ENCODE results near the gene NKX2-2.

NKX2-2 gene

DNA sequence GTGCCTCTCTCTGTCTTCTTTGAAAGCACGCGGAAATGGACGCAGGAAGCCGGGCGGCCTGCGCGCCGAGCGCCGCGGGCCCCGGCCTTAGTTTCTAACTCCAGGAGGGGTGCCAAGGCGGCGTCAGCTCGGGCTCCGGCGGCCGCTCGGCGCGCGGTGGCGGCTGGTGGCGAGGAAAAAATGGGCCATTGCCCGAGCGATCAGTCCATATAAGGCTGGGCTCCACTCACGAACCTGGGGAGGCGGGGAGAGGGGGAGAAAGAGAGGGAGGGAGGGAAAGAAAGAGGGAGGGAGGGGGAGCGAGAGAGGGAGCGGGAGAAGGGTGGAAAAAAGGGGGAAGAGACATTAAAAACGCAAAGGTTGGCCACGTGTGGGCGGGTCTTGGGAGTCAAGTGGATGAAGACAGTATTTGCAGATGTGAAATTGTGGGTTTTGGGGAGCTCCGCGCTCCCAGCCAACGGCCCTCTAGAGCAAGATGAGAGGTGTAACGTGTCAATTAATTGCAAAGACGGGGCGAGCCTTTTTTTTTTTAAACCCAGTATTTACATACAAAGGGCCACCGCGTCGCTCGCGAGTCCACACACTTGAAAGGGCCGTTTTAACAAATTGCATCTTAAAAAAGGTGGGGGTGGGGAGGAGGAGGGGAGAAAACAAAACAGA lies at the start of gene NKX2-2:
TSS of gene NKX2-2 (minus strand) at position 184 of the 660 bp plus-strand sequence. CDS start 395 bp downstream, outside the sequence.
- DNase-seq = no peak

GRCh38 chr20:21562656-21563055 lies 48.8 kb upstream of the NKX2-2 start:
- no peak for DNase-seq

- no peak for DNase-seq
Observed at GRCh38 chr20:21559305-21559704, 45.4 kb upstream of the NKX2-2 start.

- no peak for DNase-seq
Observed at GRCh38 chr20:21557241-21558020, 43.6 kb upstream of the NKX2-2 start.

GRCh38 chr20:21556398-21556797 lies 42.5 kb upstream of the NKX2-2 start:
- no peak for DNase-seq

DNA sequence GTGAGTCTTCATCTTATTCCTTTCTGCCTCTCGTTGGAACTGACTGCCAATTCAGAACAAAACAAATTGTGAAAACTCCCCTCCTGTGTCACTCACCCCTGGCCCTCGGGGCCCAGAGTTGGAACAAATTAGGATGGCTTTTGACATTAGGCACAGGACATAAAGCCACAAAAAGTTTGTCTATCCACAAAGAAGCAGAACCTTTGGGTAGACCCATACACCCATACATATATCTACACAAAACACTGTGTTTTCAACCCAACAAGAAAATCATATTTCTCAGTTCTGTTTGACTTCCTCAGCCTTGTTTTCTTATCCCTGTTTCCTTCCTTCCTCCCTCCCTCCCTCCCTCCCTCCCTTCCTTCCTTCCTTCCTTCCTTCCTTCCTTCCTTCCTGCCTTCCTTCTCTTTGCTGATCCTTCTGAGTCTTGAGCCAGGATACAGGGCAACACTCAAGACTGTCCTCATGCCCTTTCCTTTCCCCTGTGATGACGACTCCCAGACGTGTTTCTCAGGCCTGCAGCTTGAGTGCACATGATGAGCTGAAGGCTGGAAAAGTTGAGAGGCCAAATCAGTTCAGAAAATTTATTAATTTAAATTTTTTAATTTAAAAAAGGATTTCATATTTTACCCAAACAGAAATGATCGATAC lies 41.7 kb upstream of the NKX2-2 start:
- no peak for DNase-seq

GRCh38 chr20:21554985-21555384 lies 41.1 kb upstream of the NKX2-2 start:
- no peak for DNase-seq

- DNase-seq = no peak
Observed at GRCh38 chr20:21554376-21554890, 40.6 kb upstream of the NKX2-2 start.

GRCh38 chr20:21550587-21550986 lies 36.7 kb upstream of the NKX2-2 start:
- DNase-seq = no peak

DNA sequence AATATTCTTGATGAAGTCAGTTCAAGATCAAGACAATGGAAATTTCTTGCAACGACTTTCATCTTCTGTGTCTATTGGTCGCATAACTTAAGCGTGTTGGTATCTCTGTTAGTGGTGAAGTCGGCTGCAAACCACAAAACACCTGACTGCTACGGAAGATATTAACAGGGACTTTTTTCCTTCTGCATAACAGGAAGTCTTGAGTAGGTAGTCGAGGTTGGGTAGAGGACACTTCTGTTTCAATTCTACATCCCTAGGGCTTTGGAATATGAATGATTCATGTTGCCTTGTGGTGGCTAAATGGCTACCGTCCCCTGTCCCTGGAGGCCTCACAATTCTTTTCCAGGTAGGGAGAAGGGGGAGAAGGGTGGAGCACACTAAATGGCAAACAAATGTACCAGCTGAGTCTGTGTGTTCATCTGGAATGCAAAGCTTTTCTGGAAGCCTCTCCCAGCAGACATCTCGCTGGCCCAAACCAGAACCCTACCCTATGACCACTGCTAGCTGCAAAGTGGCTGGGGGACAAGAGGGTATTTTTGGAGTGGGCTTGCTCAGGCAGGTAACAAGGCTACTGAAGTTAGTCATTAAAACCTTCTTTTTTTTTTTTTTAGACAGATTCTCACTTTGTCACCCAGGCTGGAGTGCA lies 34.6 kb upstream of the NKX2-2 start:
- DNase-seq = peak; percentile 13

- DNase-seq = no peak
Observed at GRCh38 chr20:21546355-21546754, 32.5 kb upstream of the NKX2-2 start.

- DNase-seq = no peak
Observed at GRCh38 chr20:21539512-21539911, 25.6 kb upstream of the NKX2-2 start.

- no peak for DNase-seq
Observed at GRCh38 chr20:21534886-21535285, 21.0 kb upstream of the NKX2-2 start.

- DNase-seq = no peak
Observed at GRCh38 chr20:21534453-21534852, 20.6 kb upstream of the NKX2-2 start.

GRCh38 chr20:21529863-21530262 lies 16.0 kb upstream of the NKX2-2 start:
- DNase-seq = no peak

- DNase-seq = no peak
Observed at GRCh38 chr20:21528870-21529269, 15.0 kb upstream of the NKX2-2 start.

DNA sequence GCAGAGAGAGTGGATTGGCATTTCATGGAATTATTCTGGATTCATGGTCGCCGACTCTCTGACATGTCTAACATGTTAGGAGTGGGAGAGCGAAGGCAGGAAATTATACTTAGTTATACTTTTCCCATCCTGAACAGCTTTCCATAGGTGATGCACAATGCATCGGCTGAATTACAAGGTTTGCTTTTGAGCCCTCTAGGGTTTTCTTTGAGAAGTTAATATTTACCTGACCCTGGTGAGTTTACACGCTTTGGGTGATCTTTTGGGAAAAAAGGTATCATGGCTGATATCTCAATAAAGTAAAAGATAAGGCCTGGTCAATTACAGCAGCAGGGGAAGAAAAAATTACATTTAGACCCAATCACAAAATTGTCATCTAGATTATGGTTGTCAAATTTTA lies 14.0 kb upstream of the NKX2-2 start:
- DNase-seq = no peak

GRCh38 chr20:21526776-21527175 lies 12.9 kb upstream of the NKX2-2 start:
- no peak for DNase-seq

GRCh38 chr20:21523895-21524294 lies 10.0 kb upstream of the NKX2-2 start:
- DNase-seq = no peak

DNA sequence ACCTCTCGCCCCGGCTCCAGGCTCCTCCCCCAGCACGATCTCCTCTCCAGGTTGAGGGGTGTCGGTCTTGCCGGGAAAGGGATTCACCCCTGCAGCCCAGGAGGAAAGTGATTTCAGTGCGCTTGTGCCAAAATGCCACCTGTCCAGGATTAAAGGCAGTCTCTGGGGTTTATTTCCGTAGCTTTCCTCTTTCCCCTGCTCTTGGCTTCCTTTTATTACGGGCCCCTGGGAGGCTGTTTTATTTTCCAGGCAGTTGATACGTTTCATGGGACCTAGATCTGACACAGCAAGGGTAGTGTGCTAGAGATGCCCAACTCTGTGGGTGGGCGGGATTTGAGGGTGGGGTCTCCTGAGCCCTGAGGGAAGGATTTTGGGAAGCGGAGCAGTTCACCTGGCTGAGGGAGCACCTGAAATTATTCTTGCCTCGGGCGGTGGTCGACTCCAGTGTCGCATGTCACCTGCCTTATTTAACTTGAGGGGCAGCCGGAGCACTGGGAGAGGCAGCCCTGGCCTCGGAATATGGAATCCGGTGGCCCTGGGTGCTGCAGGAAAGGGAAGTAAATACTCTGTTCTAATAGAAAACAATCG lies 9.5 kb upstream of the NKX2-2 start:
- no peak for DNase-seq

GRCh38 chr20:21522481-21523280 lies 8.8 kb upstream of the NKX2-2 start:
- no peak for DNase-seq

All from NCI-H2107 (cell line).